Dermis microvascular lymphatic vessel endothelial cell (primary cell): Measurements from ENCODE around the gene STAM. TPM values are rescaled to one million over a fixed set of nuclear protein-coding genes. Genes with fewer than 3 reads are reported as not detected.
"Not testable (repeated sequence)": the region's sequence is repeated elsewhere in the genome, so short reads cannot be mapped to it uniquely, and the experiment has no call there.

Source experiments
- DNase-seq, 2 donors: peaks; one replicate each; pipeline versions ENCODE4 v3.0.0 to v3.0.0-alpha.2; 2010; ENCODE audit warnings: low read depth in 2 of 2
- total RNA-seq: library from RNA; depleted of rRNA; stranded (reverse); fragments of >200 nt; gene quantifications from 2 replicates; pipeline ENCODE4 v1.2.1, GENCODE V29; 2014

The STAM gene
- total RNA-seq, 1 donor from 2014 or later = 7.7 TPM

DNA sequence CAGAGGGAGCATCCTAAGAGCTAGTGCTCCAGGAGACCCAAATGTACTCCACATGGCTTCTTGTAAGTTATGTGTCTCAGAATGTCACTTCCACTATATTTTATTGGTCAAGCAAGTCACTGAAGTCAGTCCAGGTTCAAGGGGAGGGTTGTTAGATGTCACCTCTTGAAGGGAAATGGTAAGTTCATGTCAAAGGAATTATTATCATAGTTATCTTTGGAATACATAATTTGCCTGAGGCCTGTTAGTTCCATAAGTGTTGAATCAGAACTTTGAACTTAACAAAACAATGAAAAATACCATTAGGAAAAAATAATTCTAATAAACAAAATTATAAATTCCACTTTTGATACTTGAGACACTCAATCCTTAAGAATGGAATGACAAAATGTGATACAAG lies 30.6 kb downstream of the STAM start:
- no peak for DNase-seq

DNA sequence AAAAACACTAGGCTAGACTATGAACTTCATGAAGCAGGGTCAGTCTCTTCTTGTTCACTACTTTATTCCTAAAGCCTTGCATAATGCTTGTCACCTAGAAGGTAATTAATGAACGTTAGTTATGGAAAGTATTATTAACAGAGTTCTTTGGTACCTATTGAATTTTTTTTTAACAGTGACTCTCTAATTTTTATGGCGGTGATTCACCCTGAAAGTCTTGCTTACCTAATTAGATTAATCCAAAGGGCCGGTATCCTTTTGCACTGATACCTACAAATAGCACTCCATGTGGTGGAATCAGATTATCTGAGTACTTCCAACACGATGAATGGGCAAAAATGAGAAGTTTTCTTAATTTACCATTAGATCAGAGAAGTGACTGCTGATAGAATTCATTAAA lies 31.7 kb downstream of the STAM start:
- no peak for DNase-seq

DNA sequence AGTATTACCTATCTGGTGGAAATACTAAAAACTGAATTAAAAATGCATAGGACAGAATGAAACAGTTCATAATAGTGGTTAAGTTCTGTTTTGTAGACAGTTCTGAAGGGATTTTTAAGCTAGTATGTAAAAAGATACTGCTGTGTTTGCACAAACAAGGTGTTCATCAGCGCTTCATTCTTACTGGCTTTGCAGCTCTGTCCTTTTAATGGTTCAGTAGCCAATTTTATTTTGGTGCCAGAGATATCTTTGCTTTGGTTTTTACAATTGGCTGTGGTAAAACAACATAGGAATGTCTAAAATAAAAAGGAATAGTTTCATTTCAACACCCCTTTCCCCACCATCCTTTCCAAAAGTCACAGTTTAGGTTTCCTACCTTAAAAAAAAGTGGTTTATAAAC lies 33.0 kb downstream of the STAM start:
- no peak for DNase-seq

DNA sequence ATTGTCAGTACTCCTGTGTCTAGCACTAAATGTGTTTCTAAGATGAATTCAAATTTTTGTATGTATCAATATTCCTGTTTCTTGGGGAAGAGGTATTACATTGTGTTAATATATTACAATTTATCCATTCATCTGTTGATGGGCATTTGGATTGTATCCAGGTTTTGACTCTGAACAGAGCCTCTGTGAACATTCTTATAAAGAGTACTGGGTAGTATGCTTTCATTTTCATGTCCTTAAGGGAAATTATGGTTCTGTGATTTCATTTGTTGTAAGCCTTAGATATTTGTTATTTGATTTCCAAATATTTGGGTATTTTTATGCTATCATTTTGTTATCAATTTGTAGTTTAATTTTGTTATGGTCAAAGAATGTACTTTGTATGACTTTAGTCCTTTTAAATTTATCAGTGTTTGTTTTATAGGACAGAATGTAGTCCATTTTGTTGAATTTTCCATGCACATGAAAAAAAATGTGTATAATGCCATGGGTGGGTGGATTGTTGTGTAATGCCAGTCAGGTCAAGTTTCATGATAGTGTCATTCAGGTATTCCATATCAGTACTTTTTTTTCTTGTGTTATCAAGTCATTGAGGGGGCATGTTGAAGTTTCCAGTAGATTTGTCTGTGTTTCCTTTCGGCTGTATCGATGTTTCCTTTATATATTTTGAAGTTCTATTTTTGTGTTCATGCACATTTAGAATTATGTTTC lies 38.4 kb downstream of the STAM start:
- DNase-seq = peak; percentile 25 to 47

DNA sequence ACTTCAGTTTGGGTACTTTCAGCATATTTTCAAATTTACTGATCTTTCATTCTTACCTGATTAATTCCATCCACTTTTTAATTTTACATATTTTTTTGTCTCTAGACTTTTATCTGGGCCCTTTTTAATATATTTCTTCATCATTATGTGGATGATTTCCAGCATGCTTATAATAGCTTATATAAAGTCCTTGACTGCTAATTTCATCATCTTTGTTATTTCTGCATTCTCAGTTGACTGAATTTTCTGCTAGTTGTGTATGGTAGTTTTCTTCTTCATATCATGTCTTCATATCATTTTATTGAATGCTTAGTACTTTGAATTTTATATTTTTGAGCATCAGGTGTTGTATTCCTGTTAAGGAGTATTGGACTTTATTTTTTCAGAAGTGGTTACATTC lies 39.6 kb downstream of the STAM start:
- DNase-seq = no peak

DNA sequence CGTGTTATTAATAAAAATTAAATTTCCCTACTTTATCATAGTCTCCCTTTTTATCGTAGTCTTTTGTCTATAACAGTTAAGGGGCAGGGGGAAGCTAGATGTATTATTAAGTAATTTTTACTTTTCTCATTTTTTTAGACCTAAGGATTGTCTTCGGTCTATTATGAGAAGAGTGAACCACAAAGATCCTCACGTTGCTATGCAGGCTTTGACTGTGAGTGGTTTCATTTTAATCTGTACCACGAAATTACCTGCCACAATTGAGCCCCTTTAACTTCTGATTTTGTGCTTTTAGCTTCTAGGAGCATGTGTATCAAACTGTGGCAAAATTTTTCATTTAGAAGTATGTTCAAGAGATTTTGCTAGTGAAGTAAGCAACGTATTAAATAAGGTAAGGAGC lies 40.6 kb downstream of the STAM start:
- no peak for DNase-seq

DNA sequence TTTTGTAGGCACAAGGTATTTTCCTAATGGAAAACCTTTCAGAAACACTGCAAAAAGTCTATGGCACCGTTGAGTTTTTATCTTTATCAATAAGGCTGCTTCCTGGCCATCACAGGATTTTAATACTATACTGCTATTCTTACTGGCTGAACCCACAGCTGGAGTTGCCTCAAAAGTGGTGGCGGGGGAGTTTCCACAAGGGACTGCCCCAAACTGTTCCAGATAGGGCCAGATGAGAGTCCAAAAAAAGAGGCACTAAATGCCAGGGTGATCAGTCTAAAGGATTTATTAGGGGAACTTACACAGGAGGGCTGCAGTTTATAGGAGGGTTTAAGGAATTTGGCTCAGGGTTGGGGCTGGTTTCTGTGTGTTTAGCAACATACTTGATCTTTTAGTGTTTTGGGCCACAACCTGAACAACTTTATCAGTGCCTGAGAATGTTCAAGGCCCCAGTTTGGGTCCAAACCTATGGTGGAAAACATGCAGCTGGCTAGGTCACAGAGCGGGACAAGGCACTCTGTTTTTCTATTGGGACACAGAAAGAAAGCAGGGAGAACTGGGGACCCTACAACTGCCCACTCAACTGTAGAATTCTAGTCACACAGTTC lies 41.4 kb downstream of the STAM start:
- DNase-seq = no peak

DNA sequence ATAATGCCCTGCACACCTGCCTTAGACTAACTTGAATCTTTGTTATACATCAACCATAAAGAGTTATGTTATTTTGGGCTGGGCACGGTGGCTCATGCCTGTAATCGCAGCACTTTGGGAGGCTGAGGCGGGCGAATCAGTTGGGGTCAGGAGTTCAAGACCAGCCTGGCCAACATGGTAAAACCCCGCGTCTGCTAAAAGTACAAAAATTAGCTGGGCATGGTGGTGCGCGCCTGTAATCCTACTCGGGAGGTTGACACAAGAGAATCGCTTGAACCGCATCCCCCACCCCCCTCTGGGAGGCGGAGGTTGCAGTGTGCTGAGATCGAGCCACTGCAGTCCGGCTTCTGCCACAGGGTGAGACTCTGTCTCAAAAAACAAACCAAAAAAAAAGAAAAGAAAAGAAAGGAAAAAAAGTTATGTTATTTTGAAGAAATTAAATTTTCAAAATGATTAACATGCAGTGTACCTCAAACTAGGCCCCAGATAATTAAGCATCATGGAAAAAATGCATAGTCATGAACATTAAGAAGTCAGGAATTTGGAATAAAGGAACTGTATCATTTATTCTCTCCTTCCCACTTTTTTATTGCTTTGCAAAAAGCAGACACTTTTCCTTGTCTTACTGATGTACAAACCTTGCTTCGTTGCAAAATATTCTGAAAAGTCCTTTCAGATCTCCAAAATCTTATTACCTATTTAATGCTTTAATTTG lies 43.3 kb downstream of the STAM start:
- no peak for DNase-seq

DNA sequence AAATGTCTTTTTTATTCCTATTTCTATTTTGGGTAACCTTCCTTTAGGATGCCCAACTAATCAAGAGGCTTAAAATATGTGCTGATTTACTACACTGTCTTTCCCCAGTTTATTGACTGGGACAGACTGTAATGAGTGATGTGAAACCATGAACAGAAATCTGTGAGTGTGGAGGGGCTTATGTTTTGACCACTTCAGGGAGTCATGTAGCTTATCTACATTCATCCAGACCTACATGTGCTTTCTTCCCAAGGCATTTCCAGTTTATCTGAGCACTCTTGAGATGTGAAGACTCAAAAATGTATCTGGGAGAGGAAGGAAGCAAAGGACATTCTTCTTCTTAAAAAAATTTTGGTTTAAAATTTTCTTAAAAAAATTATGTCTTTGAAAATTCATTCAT lies 45.2 kb downstream of the STAM start:
- no peak for DNase-seq

DNA sequence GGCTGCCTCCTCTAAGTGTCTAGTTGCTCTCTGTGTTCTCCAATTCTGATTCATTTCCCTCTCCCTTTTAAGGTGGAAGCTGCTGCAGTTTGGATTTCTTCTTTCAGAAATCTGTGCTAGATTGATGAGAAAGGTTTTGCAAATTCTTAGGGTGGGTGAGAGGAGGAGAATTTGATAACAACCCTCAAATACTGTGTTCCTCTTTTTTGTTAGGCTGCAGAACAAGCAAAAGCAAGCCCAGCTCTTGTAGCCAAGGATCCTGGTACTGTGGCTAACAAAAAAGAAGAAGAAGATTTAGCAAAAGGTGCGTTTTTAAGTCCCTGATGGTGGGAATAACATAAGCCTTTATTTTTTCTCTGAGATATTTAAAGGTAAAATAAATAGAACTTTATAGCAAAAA lies 49.1 kb downstream of the STAM start:
- DNase-seq = no peak

DNA sequence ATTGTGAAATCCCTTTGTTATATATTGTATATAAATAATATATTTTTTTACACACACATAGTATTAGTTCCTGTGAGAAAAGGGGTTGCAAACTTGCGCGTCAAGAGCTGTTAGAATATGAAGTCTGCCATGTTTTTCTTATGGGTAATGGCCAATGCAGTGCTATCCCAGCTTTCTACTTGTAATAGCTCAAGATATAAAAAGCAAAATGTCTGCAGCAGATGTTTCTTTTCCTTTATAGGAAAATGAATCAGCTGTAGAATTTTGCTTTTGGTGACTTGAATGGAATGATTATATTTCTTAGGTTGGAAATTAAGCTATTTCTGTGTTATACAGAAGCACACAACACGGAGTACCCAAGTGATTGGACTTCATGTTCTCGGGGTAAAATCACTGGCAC lies 54.7 kb downstream of the STAM start:
- no peak for DNase-seq

DNA sequence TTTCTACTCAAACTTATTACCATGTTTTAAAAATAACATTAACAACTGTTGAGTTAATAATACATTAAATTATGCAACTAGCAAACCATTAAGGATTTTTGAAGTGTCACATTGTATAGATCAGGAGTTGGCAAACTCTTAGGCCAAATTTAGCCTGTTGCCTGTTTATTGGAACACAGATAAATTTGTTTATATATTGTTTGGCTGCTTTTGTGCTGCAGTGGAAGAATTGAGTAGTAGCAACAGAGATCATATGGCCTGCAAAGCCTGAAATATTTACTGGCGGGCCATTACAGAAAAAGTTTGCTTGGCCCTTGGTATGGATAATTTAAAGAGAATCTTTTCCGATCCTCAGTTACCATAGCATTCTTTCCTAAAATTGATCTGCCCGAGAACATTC lies 57.4 kb downstream of the STAM start:
- no peak for DNase-seq

DNA sequence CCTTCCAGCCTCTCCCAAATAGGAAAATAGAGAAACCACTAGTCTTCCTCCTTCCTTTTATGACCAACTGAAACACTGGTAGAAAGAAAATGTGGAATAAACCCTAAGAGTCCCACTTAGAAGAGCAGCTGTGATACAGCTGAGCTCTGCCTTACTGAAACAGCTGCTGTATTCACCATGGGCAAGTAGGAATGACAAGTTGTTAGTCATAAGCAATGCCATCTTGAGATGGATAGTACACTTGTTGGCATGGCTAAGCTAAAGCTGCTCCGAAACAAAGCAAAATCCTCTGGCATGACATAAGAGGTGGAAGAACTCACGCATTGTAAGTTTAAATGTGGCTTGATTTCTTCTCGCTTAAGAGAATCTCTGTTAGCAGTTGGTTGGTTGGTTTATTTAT lies 59.8 kb downstream of the STAM start:
- no peak for DNase-seq

DNA sequence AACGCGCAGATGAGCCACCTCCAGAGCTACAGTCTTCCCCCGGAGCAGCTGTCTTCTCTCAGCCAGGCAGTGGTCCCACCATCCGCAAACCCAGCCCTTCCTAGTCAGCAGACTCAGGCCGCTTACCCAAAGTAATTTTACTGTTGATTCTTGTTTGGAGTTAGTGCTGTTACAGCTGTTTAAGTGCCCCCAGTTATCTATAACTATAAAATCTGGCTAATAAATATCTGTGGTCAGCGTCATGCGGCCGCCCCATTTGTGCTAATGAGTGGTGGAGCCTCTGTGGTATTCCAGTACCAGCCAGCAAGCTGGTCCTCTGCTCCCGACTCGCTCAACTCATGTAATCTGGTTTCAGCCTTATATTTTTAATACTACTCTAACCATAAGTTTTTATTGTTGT lies 64.9 kb downstream of the STAM start:
- no peak for DNase-seq

DNA sequence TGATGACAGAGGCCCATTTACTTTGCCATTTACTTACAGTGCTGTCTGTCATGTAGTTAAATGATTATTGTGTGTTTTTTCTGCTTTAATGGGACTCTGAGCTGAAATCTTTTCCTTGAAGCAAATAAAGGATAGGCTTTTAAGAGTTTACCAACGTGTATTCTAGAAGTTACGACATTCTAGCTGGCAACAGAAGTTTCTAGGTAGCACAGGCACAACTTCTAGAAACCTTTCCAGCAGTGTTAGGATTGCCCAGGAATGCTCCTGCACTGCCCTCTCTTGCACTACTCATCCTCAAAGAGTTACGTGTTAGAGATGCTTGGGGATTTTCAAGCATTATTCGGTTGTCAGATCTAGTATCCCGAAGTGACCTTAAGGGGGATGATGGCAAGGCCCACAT lies 65.5 kb downstream of the STAM start:
- no peak for DNase-seq

DNA sequence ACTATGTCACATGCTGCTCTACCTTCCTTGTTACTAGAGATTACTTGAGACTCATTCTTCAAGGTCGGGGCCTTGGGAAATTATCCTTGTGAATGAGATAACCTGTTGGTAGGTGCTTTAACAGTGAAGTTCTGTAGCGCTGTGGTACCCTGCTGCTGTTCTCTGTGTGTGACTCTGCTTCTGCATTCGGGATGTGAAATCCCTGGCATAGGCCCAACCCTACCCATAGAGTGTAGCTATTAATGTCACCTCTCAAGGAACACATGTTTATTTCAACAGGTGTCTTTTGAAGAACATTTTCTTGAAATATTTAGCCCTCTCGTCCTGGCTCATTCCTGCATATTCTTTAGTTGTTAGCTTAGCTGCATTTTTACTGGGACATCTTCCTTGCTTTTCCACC lies 66.2 kb downstream of the STAM start:
- no peak for DNase-seq

DNA sequence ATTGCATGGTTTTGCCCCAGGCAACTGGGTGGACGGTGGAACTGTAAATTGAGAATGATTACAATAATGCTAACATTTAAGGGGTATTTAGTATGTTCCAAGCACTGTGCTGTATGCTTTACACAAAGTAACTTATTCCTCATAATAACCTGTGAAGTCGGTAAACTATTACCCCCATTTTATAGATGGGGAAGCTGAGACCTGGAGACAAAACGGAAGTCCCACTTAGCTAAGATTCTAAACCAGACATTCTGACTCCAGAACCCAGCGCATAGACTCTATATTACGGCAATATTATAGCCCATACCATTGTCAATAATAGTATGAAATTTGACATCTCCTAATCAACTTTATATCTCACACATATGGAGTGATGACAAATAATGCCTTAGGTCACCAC lies 68.1 kb downstream of the STAM start:
- no peak for DNase-seq

DNA sequence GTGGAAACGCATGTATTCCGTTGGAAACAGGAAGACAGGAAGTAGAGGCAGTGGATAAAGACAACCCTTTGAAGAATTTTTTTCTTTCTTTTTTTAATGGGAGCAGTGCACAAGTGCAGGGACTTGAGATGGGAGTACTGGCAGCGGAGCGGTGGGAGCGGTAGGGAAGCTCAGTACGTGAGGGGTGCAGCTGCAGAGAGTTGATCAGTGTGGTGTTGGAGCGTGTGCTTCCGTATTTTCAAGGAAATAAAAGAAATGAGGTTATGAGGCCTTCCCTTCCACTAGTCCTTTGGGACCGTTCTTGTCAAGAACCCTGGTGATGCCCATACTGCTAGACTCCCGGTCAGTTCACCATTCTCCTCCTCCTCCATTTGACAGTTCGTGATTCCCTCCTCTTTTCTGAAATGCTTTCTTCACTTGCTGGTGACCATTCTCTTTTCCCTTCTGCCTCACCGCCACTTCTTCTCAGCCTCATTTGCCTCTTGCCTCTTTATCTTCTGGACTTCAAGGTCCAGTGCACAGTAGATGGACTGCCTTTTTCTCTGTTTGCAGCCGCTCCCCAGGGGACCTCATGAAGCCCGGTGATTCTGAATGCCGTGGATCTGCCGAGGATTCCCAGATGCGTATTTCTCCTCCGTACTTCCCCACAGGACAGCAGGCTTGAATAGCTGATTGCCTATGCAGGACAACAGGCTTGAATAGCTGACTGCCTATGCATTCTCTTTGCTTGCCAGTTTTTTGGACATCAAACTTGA lies 68.9 kb downstream of the STAM start:
- DNase-seq = no peak

DNA sequence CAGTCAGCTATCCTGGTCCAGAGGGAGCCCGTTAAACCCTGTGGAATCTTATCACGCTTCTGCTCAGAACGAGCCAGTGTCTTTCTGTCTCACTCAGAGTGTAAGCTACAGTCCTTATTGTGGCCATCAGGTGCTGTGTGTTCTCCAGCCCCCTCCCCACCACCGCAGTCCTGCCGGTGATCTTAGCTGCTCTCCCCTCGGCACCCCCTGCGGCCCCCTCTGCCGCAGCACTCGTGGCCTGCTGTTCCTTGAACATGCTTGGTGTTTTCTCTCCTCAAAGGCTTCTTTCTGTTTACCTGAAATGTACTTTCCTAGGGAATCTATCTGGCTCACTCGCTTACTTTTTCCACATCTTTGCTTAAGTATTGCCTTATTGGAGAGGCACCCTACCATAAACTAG lies 69.8 kb downstream of the STAM start:
- no peak for DNase-seq

DNA sequence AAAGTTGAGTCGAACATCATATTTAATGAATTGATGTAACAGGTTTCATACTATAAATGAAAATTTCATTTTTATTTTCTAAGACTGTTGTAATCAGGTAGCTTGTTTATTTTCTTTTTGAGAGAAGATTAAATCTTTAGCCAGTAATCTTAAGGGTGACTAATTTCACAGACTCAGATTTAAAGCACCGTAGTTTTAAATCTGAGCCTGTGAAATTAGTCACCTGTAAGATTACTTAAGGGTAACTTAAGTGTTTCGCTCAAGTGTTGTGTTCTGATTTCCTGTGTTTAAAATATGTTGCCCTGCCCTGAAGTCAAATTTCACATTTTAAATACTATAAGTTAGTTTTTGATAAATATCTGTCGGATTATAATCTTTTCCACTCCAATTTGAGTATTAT lies 72.2 kb downstream of the STAM start:
- DNase-seq = no peak

DNA sequence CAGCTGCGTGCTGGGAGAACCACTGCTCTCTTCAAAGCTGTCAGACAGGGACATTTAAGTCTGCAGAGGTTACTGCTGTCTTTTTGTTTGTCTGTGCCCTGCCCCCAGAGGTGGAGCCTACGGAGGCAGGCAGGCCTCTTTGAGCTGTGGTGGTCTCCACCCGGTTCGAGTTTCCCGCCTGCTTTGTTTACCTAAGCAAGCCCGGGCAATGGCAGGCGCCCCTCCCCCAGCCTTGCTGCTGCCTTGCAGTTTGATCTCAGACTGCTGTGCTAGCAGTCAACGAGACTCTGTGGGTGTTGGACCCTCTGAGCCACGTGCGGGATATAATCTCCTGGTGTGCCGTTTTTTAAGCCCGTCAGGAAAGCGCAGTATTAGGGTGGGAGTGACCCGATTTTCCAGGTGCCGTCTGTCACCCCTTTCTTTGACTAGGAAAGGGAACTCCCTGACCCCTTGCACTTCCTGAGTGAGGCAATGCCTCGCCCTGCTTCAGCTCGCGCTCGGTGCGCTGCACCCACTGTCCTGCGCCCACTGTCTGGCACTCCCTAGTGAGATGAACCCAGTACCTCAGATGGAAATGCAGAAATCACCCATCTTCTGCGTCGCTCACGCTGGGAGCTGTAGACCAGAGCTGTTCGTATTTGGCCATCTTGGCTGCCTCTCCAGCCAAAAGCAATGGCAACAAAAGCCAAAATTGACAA lies 78.5 kb downstream of the STAM start:
- not testable (repeated sequence) for DNase-seq

DNA sequence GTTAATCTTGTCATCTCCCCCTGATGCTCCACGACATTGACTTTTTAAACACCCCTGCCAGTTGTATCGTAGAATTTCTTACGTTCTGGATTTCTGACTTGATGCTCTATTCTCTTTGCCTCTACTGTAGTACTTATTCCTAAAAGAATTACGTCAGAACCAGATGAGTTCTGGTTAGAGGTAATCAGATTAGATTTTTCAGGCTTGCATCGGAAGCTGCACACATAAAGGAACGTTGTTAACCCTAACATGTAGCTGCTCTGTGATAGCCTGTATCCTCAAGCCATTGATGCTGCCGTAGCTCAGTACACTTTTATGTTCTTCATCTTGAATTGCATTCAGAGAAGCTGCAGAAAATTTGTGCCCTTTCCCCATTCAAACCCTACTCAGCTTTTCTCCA lies 81.8 kb downstream of the STAM start:
- DNase-seq = no peak
